ENCODE results near the gene A2M. TPM values are rescaled to one million over a fixed set of nuclear protein-coding genes. Genes with fewer than 3 reads are reported as not detected.

A2M gene
- total and polyA plus RNA-seq, 4 donors = 377 to 2,674 (median 775) TPM

DNA sequence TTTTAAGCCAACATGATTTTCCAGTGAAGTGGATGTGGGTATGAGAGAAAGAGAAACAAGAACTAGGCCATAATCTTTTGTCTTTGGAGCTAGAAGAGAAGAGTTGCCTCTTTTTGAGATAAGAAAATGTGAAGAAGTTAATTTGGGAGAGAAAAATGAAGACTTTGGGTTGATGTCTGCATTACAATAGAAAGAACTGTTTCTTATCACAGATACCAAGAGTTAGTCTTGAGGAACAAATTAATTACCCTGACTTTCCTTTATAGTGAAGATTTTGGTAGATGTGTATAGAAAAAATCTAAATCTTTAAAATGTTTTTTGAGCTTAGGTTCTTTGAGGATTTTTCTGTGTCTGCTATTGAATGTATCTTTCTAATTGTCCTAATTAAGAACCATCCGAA is 4.2 kb downstream of the A2M start:
- TF ChIP-seq, protein P1, sequence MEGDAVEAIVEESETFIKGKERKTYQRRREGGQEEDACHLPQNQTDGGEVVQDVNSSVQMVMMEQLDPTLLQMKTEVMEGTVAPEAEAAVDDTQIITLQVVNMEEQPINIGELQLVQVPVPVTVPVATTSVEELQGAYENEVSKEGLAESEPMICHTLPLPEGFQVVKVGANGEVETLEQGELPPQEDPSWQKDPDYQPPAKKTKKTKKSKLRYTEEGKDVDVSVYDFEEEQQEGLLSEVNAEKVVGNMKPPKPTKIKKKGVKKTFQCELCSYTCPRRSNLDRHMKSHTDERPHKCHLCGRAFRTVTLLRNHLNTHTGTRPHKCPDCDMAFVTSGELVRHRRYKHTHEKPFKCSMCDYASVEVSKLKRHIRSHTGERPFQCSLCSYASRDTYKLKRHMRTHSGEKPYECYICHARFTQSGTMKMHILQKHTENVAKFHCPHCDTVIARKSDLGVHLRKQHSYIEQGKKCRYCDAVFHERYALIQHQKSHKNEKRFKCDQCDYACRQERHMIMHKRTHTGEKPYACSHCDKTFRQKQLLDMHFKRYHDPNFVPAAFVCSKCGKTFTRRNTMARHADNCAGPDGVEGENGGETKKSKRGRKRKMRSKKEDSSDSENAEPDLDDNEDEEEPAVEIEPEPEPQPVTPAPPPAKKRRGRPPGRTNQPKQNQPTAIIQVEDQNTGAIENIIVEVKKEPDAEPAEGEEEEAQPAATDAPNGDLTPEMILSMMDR (IDR thresholded peaks at IDR 0.05; ENCODE audit: control extremely low read depth, extremely low read depth) = no peak
- DNase-seq = no peak
- ATAC-seq (ENCODE audit: insufficient read depth, low FRiP score) = no peak
- H3K27ac ChIP-seq (ENCODE audit: low read depth in 1 of 2, low read length in 1 of 2) = no peak overlapping the region
- peak overlapping the region in 1 of 2 donors; percentile 53 for H3K9ac ChIP-seq (ENCODE audit: insufficient read depth in 1 of 2, low read length in 2 of 2)
- H3K9me3 ChIP-seq (ENCODE audit: control insufficient read depth in 4 of 4, insufficient read depth in 3 of 4, low read length in 3 of 4) = no peaks in the 10 kb centered on the region
- H3K4me1 ChIP-seq (ENCODE audit: control insufficient read depth in 5 of 5, insufficient read depth in 5 of 5, low read length in 5 of 5) = peaks cover 0 to 17% (median 8%) of the 10 kb centered on the region in 5 donors
- no peaks in the 10 kb centered on the region for H3K27me3 ChIP-seq (ENCODE audit: control insufficient read depth in 3 of 3, insufficient read depth in 3 of 3, low read length in 2 of 3)
- 92 to 94% methylated on average over 1 of the region's 1 CpG for WGBS, 2 donors
- no peak overlapping the region for H3K4me3 ChIP-seq
- peaks cover 8 to 35% (median 14%) of the 10 kb centered on the region in 4 donors for H3K36me3 ChIP-seq (ENCODE audit: control insufficient read depth in 4 of 4, insufficient read depth in 4 of 4, low read length in 4 of 4)

DNA sequence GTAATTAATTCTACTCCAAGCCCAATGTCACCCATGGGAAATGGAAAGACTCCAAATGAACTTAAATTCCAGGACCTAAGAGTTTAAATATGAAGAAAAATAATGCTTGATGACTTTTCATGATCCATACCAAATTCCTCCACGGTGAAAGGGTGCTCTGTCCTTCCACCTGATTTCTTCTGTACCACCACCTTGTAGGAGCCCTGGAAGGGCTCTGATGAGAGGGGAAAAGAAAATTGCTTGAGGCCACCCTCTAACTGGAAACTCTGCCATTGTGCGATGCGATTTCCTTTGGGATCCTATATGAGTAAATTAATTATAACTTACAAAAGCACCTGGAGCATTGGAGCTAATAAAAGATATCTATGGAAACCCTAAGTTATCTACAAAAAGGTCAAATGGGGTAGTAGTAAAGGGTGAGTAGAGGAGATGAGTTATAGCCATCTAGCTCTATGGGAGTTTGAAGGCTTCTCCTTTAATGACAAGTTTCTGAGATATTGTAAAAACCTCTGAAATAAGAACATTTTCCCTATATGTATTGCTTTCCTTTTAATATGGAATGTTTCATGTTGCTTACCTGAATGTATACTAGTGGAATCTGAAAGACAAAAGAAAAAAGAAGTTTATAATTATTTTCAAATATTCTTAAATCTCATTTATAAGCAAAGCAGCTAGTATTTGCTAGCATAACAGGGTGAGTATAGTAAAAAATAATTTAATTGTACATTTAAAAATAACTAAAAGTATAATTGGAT is 5.8 kb downstream of the A2M start:
- H3K9ac ChIP-seq (ENCODE audit: insufficient read depth in 1 of 2, low read length in 2 of 2) = no peak overlapping the region
- ATAC-seq (ENCODE audit: insufficient read depth, low FRiP score) (no peak), DNase-seq (no peak)
- no peaks in the 10 kb centered on the region for H3K27me3 ChIP-seq (ENCODE audit: control insufficient read depth in 3 of 3, insufficient read depth in 3 of 3, low read length in 2 of 3)
- peaks cover 0 to 17% (median 6%) of the 10 kb centered on the region in 5 donors for H3K4me1 ChIP-seq (ENCODE audit: control insufficient read depth in 5 of 5, insufficient read depth in 5 of 5, low read length in 5 of 5)
- TF ChIP-seq, protein P1 (IDR thresholded peaks at IDR 0.05; ENCODE audit: control extremely low read depth, extremely low read depth) = no peak
- H3K9me3 ChIP-seq (ENCODE audit: control insufficient read depth in 4 of 4, insufficient read depth in 3 of 4, low read length in 3 of 4) = no peaks in the 10 kb centered on the region
- peaks cover 8 to 38% (median 17%) of the 10 kb centered on the region in 4 donors for H3K36me3 ChIP-seq (ENCODE audit: control insufficient read depth in 4 of 4, insufficient read depth in 4 of 4, low read length in 4 of 4)
- no peak overlapping the region for H3K4me3 ChIP-seq
- 91 to 95% methylated on average over 3 of the region's 3 CpGs for WGBS, 2 donors
- no peak overlapping the region for H3K27ac ChIP-seq (ENCODE audit: low read depth in 1 of 2, low read length in 1 of 2)

DNA sequence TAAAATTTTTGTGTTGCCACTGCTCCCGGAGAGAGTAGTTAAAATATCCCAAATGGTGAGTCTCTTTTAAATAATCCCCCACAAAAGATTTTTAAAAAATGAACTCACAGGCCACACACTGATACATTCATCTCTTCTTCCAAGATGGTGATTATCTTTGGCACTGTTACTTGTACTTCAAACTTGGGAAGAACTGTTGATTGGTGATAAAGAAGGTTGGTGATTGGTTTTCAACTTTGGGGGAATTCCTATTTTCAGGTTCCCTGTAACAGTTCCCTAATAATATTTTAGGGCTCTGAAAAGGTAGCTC is 6.6 kb downstream of the A2M start:
- peaks cover 8 to 41% (median 20%) of the 10 kb centered on the region in 4 donors for H3K36me3 ChIP-seq (ENCODE audit: control insufficient read depth in 4 of 4, insufficient read depth in 4 of 4, low read length in 4 of 4)
- no peak overlapping the region for H3K27ac ChIP-seq (ENCODE audit: low read depth in 1 of 2, low read length in 1 of 2)
- TF ChIP-seq, protein P1 (IDR thresholded peaks at IDR 0.05; ENCODE audit: control extremely low read depth, extremely low read depth) = no peak
- no peak for ATAC-seq (ENCODE audit: insufficient read depth, low FRiP score)
- H3K9me3 ChIP-seq (ENCODE audit: control insufficient read depth in 4 of 4, insufficient read depth in 3 of 4, low read length in 3 of 4) = no peaks in the 10 kb centered on the region
- peak overlapping the region in 1 of 2 donors; percentile 9 for H3K9ac ChIP-seq (ENCODE audit: insufficient read depth in 1 of 2, low read length in 2 of 2)
- H3K4me3 ChIP-seq = no peak overlapping the region
- WGBS, 2 donors = 88 to 89% methylated on average over 1 of the region's 1 CpG
- H3K27me3 ChIP-seq (ENCODE audit: control insufficient read depth in 3 of 3, insufficient read depth in 3 of 3, low read length in 2 of 3) = no peaks in the 10 kb centered on the region
- DNase-seq = no peak
- peaks cover 0 to 17% (median 5%) of the 10 kb centered on the region in 5 donors for H3K4me1 ChIP-seq (ENCODE audit: control insufficient read depth in 5 of 5, insufficient read depth in 5 of 5, low read length in 5 of 5)

Data from lung (tissue), 12 donors.